HEK293T (cell line): ENCODE results near the gene RAPGEF4.

Experiments
- ARNT ChIP-seq: fragments of 450-650 bp; IDR thresholded peaks from 2 replicates; pipeline ENCODE4 v1.6.1; 2017; ENCODE audit warnings: mild to moderate bottlenecking
- BHLHE40 ChIP-seq: fragments of 450-650 bp; IDR thresholded peaks from 2 replicates; pipeline ENCODE4 v1.6.1; 2016; ENCODE audit warnings: mild to moderate bottlenecking, moderate library complexity, borderline replicate concordance
- FOXM1 ChIP-seq: fragments of 450-650 bp; IDR thresholded peaks from 2 replicates; pipeline ENCODE4 v1.6.1; 2017; ENCODE audit warnings: mild to moderate bottlenecking, borderline replicate concordance
- TARDBP ChIP-seq: fragments of 450-650 bp; IDR thresholded peaks from 2 replicates; pipeline ENCODE4 v1.6.1; 2016

GRCh38 chr2:172889768-172890430, 154.3 kb downstream of the RAPGEF4 start:
- TF ChIP-seq FOXM1, result no peak
- no peak for TF ChIP-seq TARDBP
- no peak for TF ChIP-seq ARNT
- TF ChIP-seq BHLHE40, result no peak
